Measurements from ENCODE around the gene CNTNAP2.
A peak's percentile ranks its signal among the peaks of the same experiment; 100 is the strongest.

CNTNAP2 gene

GRCh38 chr7:146772601-146773000, 656.0 kb downstream of the CNTNAP2 start:
- no peak for DNase-seq (ENCODE audit: low read depth)

GRCh38 chr7:146773506-146773905, 656.9 kb downstream of the CNTNAP2 start:
- peak; percentile 14 for DNase-seq (ENCODE audit: low read depth)

GRCh38 chr7:146781352-146782116, 664.9 kb downstream of the CNTNAP2 start:
- no peak for DNase-seq (ENCODE audit: low read depth)

- no peak for DNase-seq (ENCODE audit: low read depth)
Measured at GRCh38 chr7:146787266-146787665, 670.7 kb downstream of the CNTNAP2 start.

GRCh38 chr7:146788008-146788407, 671.4 kb downstream of the CNTNAP2 start:
- no peak for DNase-seq (ENCODE audit: low read depth)

- DNase-seq (ENCODE audit: low read depth): no peak
Measured at GRCh38 chr7:146791344-146792285, 675.0 kb downstream of the CNTNAP2 start.

- no peak for DNase-seq (ENCODE audit: low read depth)
Measured at GRCh38 chr7:146804620-146805019, 688.0 kb downstream of the CNTNAP2 start.

- no peak for DNase-seq (ENCODE audit: low read depth)
Measured at GRCh38 chr7:146805082-146805481, 688.5 kb downstream of the CNTNAP2 start.

- DNase-seq (ENCODE audit: low read depth): no peak
Measured at GRCh38 chr7:146826329-146826728, 709.7 kb downstream of the CNTNAP2 start.

GRCh38 chr7:146830686-146831085, 714.1 kb downstream of the CNTNAP2 start:
- DNase-seq (ENCODE audit: low read depth): no peak

- DNase-seq (ENCODE audit: low read depth): no peak
Measured at GRCh38 chr7:146831875-146832274, 715.3 kb downstream of the CNTNAP2 start.

- DNase-seq (ENCODE audit: low read depth): no peak
Measured at GRCh38 chr7:146844405-146844804, 727.8 kb downstream of the CNTNAP2 start.

- no peak for DNase-seq (ENCODE audit: low read depth)
Measured at GRCh38 chr7:146858690-146859089, 742.1 kb downstream of the CNTNAP2 start.

GRCh38 chr7:146861701-146862100, 745.1 kb downstream of the CNTNAP2 start:
- DNase-seq (ENCODE audit: low read depth): no peak

GRCh38 chr7:146862415-146862814, 745.8 kb downstream of the CNTNAP2 start:
- DNase-seq (ENCODE audit: low read depth): no peak

GRCh38 chr7:146864644-146865043, 748.0 kb downstream of the CNTNAP2 start:
- DNase-seq (ENCODE audit: low read depth): no peak

- DNase-seq (ENCODE audit: low read depth): no peak
Measured at GRCh38 chr7:146865696-146866095, 749.1 kb downstream of the CNTNAP2 start.

GRCh38 chr7:146874722-146875121, 758.1 kb downstream of the CNTNAP2 start:
- no peak for DNase-seq (ENCODE audit: low read depth)

- no peak for DNase-seq (ENCODE audit: low read depth)
Measured at GRCh38 chr7:146875237-146875785, 758.7 kb downstream of the CNTNAP2 start.

- DNase-seq (ENCODE audit: low read depth): no peak
Measured at GRCh38 chr7:146875981-146876380, 759.4 kb downstream of the CNTNAP2 start.

GRCh38 chr7:146876411-146876810, 759.8 kb downstream of the CNTNAP2 start:
- no peak for DNase-seq (ENCODE audit: low read depth)

- no peak for DNase-seq (ENCODE audit: low read depth)
Measured at GRCh38 chr7:146878901-146879300, 762.3 kb downstream of the CNTNAP2 start.

GRCh38 chr7:146885231-146885630, 768.6 kb downstream of the CNTNAP2 start:
- no peak for DNase-seq (ENCODE audit: low read depth)

Measured in iris pigment epithelial cell (primary cell).